Liver (tissue), 9 donors: Measurements from ENCODE around the gene MYO10. TPM values are rescaled to one million over a fixed set of nuclear protein-coding genes. Genes with fewer than 3 reads are reported as not detected.

ENCODE experiments used
- DNase-seq: peaks from one replicate; pipeline ENCODE4 v3.0.0-alpha.2; 2017; ENCODE audit warnings: low spot score
- H3K27ac ChIP-seq, 2 donors: one replicate each; pipeline ENCODE4 v1.7.0; 2013; ENCODE audit warnings: inconsistent platforms in 2 of 2, low read length in 2 of 2, control low read depth in 1 of 2, low read depth in 1 of 2, mild to moderate bottlenecking in 1 of 2
- H3K27me3 ChIP-seq, 4 donors: one replicate each; pipeline versions ENCODE4 v1.6.1 to v1.7.0; 2013; ENCODE audit warnings: low read length in 3 of 4, inconsistent platforms in 1 of 4, mild to moderate bottlenecking in 1 of 4, moderate library complexity in 1 of 4; ENCODE audit not compliant: control insufficient read depth in 4 of 4, insufficient read depth in 4 of 4
- H3K36me3 ChIP-seq, 4 donors: one replicate each; pipeline versions ENCODE4 v1.6.1 to v1.7.0; 2013; ENCODE audit warnings: low read length in 3 of 4, mild to moderate bottlenecking in 3 of 4, low read depth in 1 of 4, moderate library complexity in 1 of 4; ENCODE audit not compliant: control insufficient read depth in 4 of 4, insufficient read depth in 3 of 4
- H3K4me1 ChIP-seq, 4 donors: one replicate each; pipeline versions ENCODE4 v1.6.1 to v1.7.0; 2013; ENCODE audit warnings: low read length in 3 of 4, mild to moderate bottlenecking in 3 of 4, moderate library complexity in 1 of 4; ENCODE audit not compliant: control insufficient read depth in 4 of 4, insufficient read depth in 4 of 4
- H3K4me3 ChIP-seq, 3 donors: one replicate each; pipeline versions ENCODE4 v1.6.1 to v1.7.0; 2013; ENCODE audit warnings: low read length in 3 of 3, control low read depth in 1 of 3, low read depth in 1 of 3, mild to moderate bottlenecking in 1 of 3
- H3K9ac ChIP-seq, 2 donors: one replicate each; pipeline ENCODE4 v1.7.0; 2013; ENCODE audit warnings: low read length in 2 of 2, mild to moderate bottlenecking in 2 of 2, moderate library complexity in 2 of 2, control low read depth in 1 of 2, low read depth in 1 of 2
- H3K9me3 ChIP-seq, 4 donors: one replicate each; pipeline versions ENCODE4 v1.6.1 to v1.7.0; 2013; ENCODE audit warnings: low read length in 3 of 4; ENCODE audit not compliant: control insufficient read depth in 4 of 4
- ATF3 ChIP-seq: IDR thresholded peaks from 2 replicates; pipeline ENCODE4 v1.6.1; 2016; ENCODE audit warnings: antibody characterized with exemption
- CTCF ChIP-seq: fragments of 150-350 bp; IDR thresholded peaks from 2 replicates; pipeline ENCODE4 v1.5.1; 2017; ENCODE audit warnings: improper control_type of control experiment, low read depth, low read length; ENCODE audit not compliant: missing input control
- EGR1 ChIP-seq, 2 donors: IDR thresholded peaks; 2 replicates each; pipeline ENCODE4 v1.6.1; 2016 to 2018; ENCODE audit warnings: antibody characterized with exemption in 2 of 2, low read depth in 2 of 2
- FOXA1 ChIP-seq: IDR thresholded peaks from 2 replicates; pipeline ENCODE4 v1.6.1; 2016; ENCODE audit warnings: antibody characterized with exemption
- FOXA2 ChIP-seq: IDR thresholded peaks from 2 replicates; pipeline ENCODE4 v1.6.1; 2016; ENCODE audit warnings: antibody characterized with exemption
- GABPA ChIP-seq, 2 donors: IDR thresholded peaks in 1 of 2; conservative IDR thresholded peaks in 1 of 2; 2 replicates each; pipeline ENCODE4 v1.6.1; 2016; ENCODE audit warnings: antibody characterized with exemption in 2 of 2, mild to moderate bottlenecking in 1 of 2, moderate library complexity in 1 of 2
- HNF4A ChIP-seq, 2 donors: conservative IDR thresholded peaks; 2 replicates each; pipeline ENCODE4 v1.6.1; 2016; ENCODE audit warnings: antibody characterized with exemption in 2 of 2, mild to moderate bottlenecking in 2 of 2
- HNF4G ChIP-seq: IDR thresholded peaks from 2 replicates; pipeline ENCODE4 v1.6.1; 2016; ENCODE audit warnings: antibody characterized with exemption
- JUND ChIP-seq, 2 donors: IDR thresholded peaks; 2 replicates each; pipeline ENCODE4 v1.6.1; 2016; ENCODE audit warnings: antibody characterized with exemption in 2 of 2
- MAX ChIP-seq: IDR thresholded peaks from 2 replicates; pipeline ENCODE4 v1.6.1; 2016; ENCODE audit warnings: antibody characterized with exemption
- NR2F2 ChIP-seq: IDR thresholded peaks from 2 replicates; pipeline ENCODE4 v1.6.1; 2016; ENCODE audit warnings: antibody characterized with exemption
- RAD21 ChIP-seq, 2 donors: IDR thresholded peaks; 2 replicates each; pipeline ENCODE4 v1.6.1; 2016; ENCODE audit warnings: antibody characterized with exemption in 2 of 2, mild to moderate bottlenecking in 2 of 2
- REST ChIP-seq: IDR thresholded peaks from 2 replicates; pipeline ENCODE4 v1.6.1; 2016; ENCODE audit warnings: antibody characterized with exemption, mild to moderate bottlenecking
- RXRA ChIP-seq, 2 donors: IDR thresholded peaks; 2 replicates each; pipeline ENCODE4 v1.6.1; 2017 to 2018; ENCODE audit warnings: antibody characterized with exemption in 2 of 2, mild to moderate bottlenecking in 1 of 2
- SP1 ChIP-seq: IDR thresholded peaks from 2 replicates; pipeline ENCODE4 v1.6.1; 2018; ENCODE audit warnings: antibody characterized with exemption, mild to moderate bottlenecking
- TAF1 ChIP-seq: conservative IDR thresholded peaks from 2 replicates; pipeline ENCODE4 v1.6.1; 2016; ENCODE audit warnings: antibody characterized with exemption, mild to moderate bottlenecking
- YY1 ChIP-seq: IDR thresholded peaks from 2 replicates; pipeline ENCODE4 v1.6.1; 2016; ENCODE audit warnings: antibody characterized with exemption, mild to moderate bottlenecking
- ZBTB33 ChIP-seq: IDR thresholded peaks from 2 replicates; pipeline ENCODE4 v1.6.1; 2016; ENCODE audit warnings: antibody characterized with exemption
- WGBS: extraction: QIAGEN DNeasy Blood & Tissue Kit; methylation state at CpG from one replicate; pipeline ENCODE4 v1.1.7; 2013; 5-methylcytosine and 5-hydroxymethylcytosine counted together
- polyA plus RNA-seq, 2 donors: library from polyadenylated mRNA; stranded (reverse) in 1 of 2; unstranded in 1 of 2; fragments of 200-250 nt in 1 of 2; fragments of >200 nt in 1 of 2; fragmentation: Nextera tagmentation in 1 of 2; extraction: Ambion mirVana in 1 of 2; gene quantifications; one replicate each; pipeline versions ENCODE4 v1.2.1 to v1.2.3, GENCODE V29; 2013 to 2015
- total RNA-seq, 2 donors: library from RNA; depleted of rRNA; stranded (reverse); fragments of >200 nt; gene quantifications; one replicate each; pipeline ENCODE4 v1.2.3, GENCODE V29; 2014
- donor health status: healthy.
- donor health status: healthy.
- donor health status: healthy.
- donor health status: healthy.
- donor health status: healthy.

The MYO10 gene
- total and polyA plus RNA-seq, 4 donors: 4.3 to 15.3 (median 7.1) TPM

- Histone ChIP-seq H3K9ac (no peak overlapping the region), H3K4me3 (no peak overlapping the region), H3K9me3 (no peaks in the 10 kb centered on the region), H3K4me1 (no peaks in the 10 kb centered on the region), H3K27me3 (peaks cover 0 to 2% (median 0%) of the 10 kb centered on the region in 4 donors), H3K36me3 (no peaks in the 10 kb centered on the region), H3K27ac (no peak overlapping the region)
- TF ChIP-seq RAD21 (IDR thresholded peaks at IDR 0.05) (no peak), HNF4G (no peak), NR2F2 (no peak), TAF1 (no peak), EGR1 (IDR thresholded peaks at IDR 0.05; ENCODE audit: low read depth in 2 of 2) (no peak), FOXA1 (no peak), MAX (no peak), RXRA (IDR thresholded peaks at IDR 0.05) (no peak), GABPA (IDR thresholded peaks at IDR 0.05 in 1 of 2, conservative IDR thresholded peaks at IDR 0.05 in 1 of 2) (no peak), JUND (IDR thresholded peaks at IDR 0.05) (no peak), HNF4A (conservative IDR thresholded peaks at IDR 0.05) (no peak), ZBTB33 (no peak), FOXA2 (no peak), CTCF (no peak), SP1 (no peak), ATF3 (no peak), REST (no peak), YY1 (no peak)
- no peak for DNase-seq
- 70% methylated on average over 5 of the region's 5 CpGs for WGBS
Observed at GRCh38 chr5:16742938-16743337, 193.2 kb downstream of the MYO10 start.
